Left ventricle myocardium superior (tissue), 1 donor: ENCODE results near the gene WASF1. TPM values are rescaled to one million over a fixed set of nuclear protein-coding genes. Genes with fewer than 3 reads are reported as not detected.
A peak's percentile ranks its signal among the peaks of the same experiment; 100 is the strongest.
"Not testable (repeated sequence)": the region's sequence is repeated elsewhere in the genome, so short reads cannot be mapped to it uniquely, and the experiment has no call there.

ENCODE experiments used
- ATAC-seq: fragments of 200-7000 bp; cut with Tn5 transposase; one replicate; pipeline ENCODE4 v1.9.1; 2020; ENCODE audit warnings: mild to moderate bottlenecking, moderate library complexity
- DNase-seq: peaks from one replicate; pipeline ENCODE4 v3.0.0-alpha.2; 2020
- intact Hi-C: fragments of 100-400 bp; cut with micrococcal nuclease; formaldehyde crosslinking; loops from one replicate; pipeline ENCODE4 v1.11.0; 2022
- total RNA-seq: library from RNA; stranded (reverse); fragmentation: NEBNext Ultra II Directional; extraction: Animal tissue kit (Norgen Biotek cat#: 25700); gene quantifications from one replicate; pipeline ENCODE4 v1.2.1, GENCODE V29; 2021
- donor health status: DM: no; HTN: yes; CAD: no; lungs with severe emphysema.

Gene WASF1
- total RNA-seq, 1 donor from 2014 or later: 1.7 TPM

GRCh38 chr6:110098511-110099116, 80.9 kb downstream of the WASF1 start:
- ATAC-seq: peak; percentile 47
- no peak for DNase-seq
- intact Hi-C loops: no loop called here

- no peak for ATAC-seq
Measured at GRCh38 chr6:110097443-110097842, 82.0 kb downstream of the WASF1 start.

GRCh38 chr6:110095935-110096334, 83.5 kb downstream of the WASF1 start:
- ATAC-seq: no peak
- no peak for DNase-seq
- intact Hi-C loops: no loop called here

More at GRCh38 chr6:110097443-110097842, 82.0 kb downstream of the WASF1 start:
- no peak for DNase-seq
- intact Hi-C loops: no loop called here

- intact Hi-C loops: no loop called here
- no peak for DNase-seq
- ATAC-seq: no peak
Measured at GRCh38 chr6:110095101-110095500, 84.4 kb downstream of the WASF1 start.

GRCh38 chr6:110093981-110094380, 85.5 kb downstream of the WASF1 start:
- ATAC-seq (no peak), DNase-seq (no peak)
- intact Hi-C loops: no loop called here

- intact Hi-C loops: no loop called here
- DNase-seq: no peak
- ATAC-seq: no peak
Measured at GRCh38 chr6:110090876-110091275, 88.6 kb downstream of the WASF1 start.

GRCh38 chr6:110089323-110089722, 90.1 kb downstream of the WASF1 start:
- ATAC-seq (no peak), DNase-seq (no peak)

GRCh38 chr6:110085285-110085684, 94.2 kb downstream of the WASF1 start:
- intact Hi-C loops: no loop called here
- ATAC-seq (no peak), DNase-seq (no peak)

More at GRCh38 chr6:110089323-110089722, 90.1 kb downstream of the WASF1 start:
- intact Hi-C loops: no loop called here

- ATAC-seq (no peak), DNase-seq (no peak)
- intact Hi-C loops: no loop called here
Measured at GRCh38 chr6:110083875-110084585, 95.4 kb downstream of the WASF1 start.

- intact Hi-C loops: no loop called here
- DNase-seq (no peak), ATAC-seq (no peak)
Measured at GRCh38 chr6:110075406-110075805, 104.1 kb downstream of the WASF1 start.

- ATAC-seq, DNase-seq, intact Hi-C loops: not testable (repeated sequence)
Measured at GRCh38 chr6:110073474-110073873, 106.0 kb downstream of the WASF1 start.

- intact Hi-C loops: no loop called here
- DNase-seq (no peak), ATAC-seq (peak; percentile 78)
Measured at GRCh38 chr6:110068592-110068967, 110.9 kb downstream of the WASF1 start.

GRCh38 chr6:110067837-110068591, 111.5 kb downstream of the WASF1 start:
- no peak for DNase-seq
- intact Hi-C loops: no loop called here
- ATAC-seq: peak; percentile 91

GRCh38 chr6:110064744-110065524, 114.5 kb downstream of the WASF1 start:
- DNase-seq (no peak), ATAC-seq (no peak)
- intact Hi-C loops: no loop called here

- ATAC-seq (no peak), DNase-seq (no peak)
- intact Hi-C loops: no loop called here
Measured at GRCh38 chr6:110063594-110064263, 115.7 kb downstream of the WASF1 start.

- no peak for DNase-seq
- ATAC-seq: no peak
- intact Hi-C loops: no loop called here
Measured at GRCh38 chr6:110055387-110055735, 124.1 kb downstream of the WASF1 start.

- DNase-seq (no peak), ATAC-seq (no peak)
- intact Hi-C loops: no loop called here
Measured at GRCh38 chr6:110054664-110055386, 124.6 kb downstream of the WASF1 start.

GRCh38 chr6:110053395-110054240, 125.9 kb downstream of the WASF1 start:
- intact Hi-C loops: no loop called here
- DNase-seq: no peak

More at GRCh38 chr6:110053395-110054240, 125.9 kb downstream of the WASF1 start:
- peak; percentile 47 for ATAC-seq
